ENCODE data around the gene KRT86. TPM values are rescaled to one million over a fixed set of nuclear protein-coding genes. Genes with fewer than 3 reads are reported as not detected.

KRT86 gene
- total and polyA plus RNA-seq, 2 donors (not counting 1 experiment from before 2014, with no cell fraction given), result 0.02 to 0.17 TPM

DNA sequence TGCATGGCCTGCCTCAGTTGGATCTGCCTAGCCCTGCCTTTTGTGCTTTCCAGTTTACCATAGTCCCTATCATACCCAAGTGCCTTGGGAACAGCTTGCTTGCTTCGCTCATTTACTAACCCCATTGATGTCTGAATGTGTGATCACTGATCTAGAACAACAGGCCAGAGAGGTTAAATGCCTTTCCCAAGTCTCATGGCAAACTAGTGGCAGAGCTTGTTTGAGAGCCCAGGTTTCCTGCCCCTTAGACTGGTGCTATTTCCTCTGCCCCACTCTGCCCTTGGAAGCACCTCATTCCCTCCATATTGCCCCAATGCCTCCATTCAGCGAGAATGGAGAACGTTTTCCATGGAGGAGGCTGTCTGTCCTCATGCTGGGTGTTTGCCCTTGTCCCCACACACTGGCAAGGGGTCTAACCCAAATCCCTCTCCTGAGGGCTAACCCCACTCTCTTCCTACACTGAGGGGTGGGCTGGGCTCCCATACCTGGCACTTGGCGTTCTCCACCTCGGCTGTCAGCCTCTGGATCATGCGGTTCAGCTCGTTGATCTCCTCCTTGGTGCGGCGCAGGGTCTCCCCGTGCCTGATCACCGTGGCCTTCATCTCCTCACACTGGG, 21.6 kb upstream of the KRT86 start:
- no peak for DNase-seq (ENCODE audit: low read depth in 2 of 2)
- no peak overlapping the region for H3K4me2 ChIP-seq (ENCODE audit: extremely low read depth, insufficient read depth, low read length)

DNA sequence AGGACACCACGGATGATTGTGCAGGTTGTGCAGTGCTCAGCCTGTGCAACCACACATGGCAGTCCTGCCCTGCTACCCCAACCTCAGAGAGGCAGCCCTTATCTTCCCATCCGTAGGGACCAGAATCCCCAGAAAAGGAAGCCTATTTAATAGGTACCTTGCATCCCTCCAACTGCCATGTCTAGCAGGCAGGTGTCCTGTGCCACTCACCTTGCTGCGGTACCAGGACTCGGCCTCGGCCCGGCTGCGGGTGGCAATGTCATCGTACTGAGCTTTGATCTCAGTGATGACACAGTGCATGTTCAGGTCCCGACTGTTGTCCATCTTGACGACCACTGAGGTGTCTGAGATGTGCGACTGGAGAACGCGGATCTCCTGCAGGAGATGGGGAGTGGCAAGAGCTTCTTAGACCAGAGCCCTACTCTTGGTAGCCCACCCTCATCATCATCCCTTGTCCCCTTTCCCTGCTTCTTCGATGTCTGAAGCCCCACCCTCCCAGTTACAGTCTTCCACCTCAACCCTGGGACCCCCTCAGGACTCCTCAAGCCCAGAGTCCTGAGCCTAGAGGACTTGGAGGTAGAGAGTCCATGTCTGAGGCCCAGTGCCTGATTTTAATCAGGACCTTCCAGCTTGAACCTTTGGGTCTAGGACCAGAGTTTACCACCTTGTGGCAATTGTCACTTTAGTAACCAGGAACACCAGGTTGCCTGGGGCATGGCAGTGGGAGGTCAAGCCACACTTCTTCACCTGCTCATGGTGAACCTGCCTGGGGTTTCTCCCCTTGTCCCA, 20.9 kb upstream of the KRT86 start:
- H3K4me2 ChIP-seq (ENCODE audit: extremely low read depth, insufficient read depth, low read length), result no peak overlapping the region
- DNase-seq (ENCODE audit: low read depth in 2 of 2), result no peak
- no peaks in the 10 kb centered on the region for H3K36me3 ChIP-seq (ENCODE audit: control insufficient read depth, insufficient read depth, low read length)
- no peaks in the 10 kb centered on the region for H4K20me1 ChIP-seq (ENCODE audit: control insufficient read depth, extremely low read depth, insufficient read depth, low read length)
- H3K9me3 ChIP-seq (ENCODE audit: control insufficient read depth, insufficient read depth, low read depth, low read length), result no peaks in the 10 kb centered on the region
- no peak overlapping the region for H3K4me3 ChIP-seq (replicated peaks in 1 of 4; ENCODE audit: control extremely low read depth in 1 of 4, insufficient read depth in 1 of 4, low read depth in 3 of 4, low read length in 4 of 4)
- TF ChIP-seq, protein P1, sequence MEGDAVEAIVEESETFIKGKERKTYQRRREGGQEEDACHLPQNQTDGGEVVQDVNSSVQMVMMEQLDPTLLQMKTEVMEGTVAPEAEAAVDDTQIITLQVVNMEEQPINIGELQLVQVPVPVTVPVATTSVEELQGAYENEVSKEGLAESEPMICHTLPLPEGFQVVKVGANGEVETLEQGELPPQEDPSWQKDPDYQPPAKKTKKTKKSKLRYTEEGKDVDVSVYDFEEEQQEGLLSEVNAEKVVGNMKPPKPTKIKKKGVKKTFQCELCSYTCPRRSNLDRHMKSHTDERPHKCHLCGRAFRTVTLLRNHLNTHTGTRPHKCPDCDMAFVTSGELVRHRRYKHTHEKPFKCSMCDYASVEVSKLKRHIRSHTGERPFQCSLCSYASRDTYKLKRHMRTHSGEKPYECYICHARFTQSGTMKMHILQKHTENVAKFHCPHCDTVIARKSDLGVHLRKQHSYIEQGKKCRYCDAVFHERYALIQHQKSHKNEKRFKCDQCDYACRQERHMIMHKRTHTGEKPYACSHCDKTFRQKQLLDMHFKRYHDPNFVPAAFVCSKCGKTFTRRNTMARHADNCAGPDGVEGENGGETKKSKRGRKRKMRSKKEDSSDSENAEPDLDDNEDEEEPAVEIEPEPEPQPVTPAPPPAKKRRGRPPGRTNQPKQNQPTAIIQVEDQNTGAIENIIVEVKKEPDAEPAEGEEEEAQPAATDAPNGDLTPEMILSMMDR (conservative IDR thresholded peaks at IDR 0.05 in 1 of 2, IDR thresholded peaks at IDR 0.05 in 1 of 2; ENCODE audit: low read depth in 1 of 2, low read length in 2 of 2), result no peak
- no peak for TF ChIP-seq EZH2 (IDR thresholded peaks at IDR 0.05; ENCODE audit: low read length, missing control alignments)
- H2AFZ ChIP-seq (ENCODE audit: low read length), result no peak overlapping the region
- H3K27me3 ChIP-seq (ENCODE audit: control insufficient read depth, insufficient read depth, low read length), result peaks cover 25% of the 10 kb centered on the region
- no peak overlapping the region for H3K27ac ChIP-seq (ENCODE audit: insufficient read depth, low read length)
- no peaks in the 10 kb centered on the region for H3K4me1 ChIP-seq (ENCODE audit: control insufficient read depth, extremely low read depth, insufficient read depth, low read length)
- no peaks in the 10 kb centered on the region for H3K79me2 ChIP-seq (ENCODE audit: control insufficient read depth, insufficient read depth, low read length)
- no peak overlapping the region for H3K9ac ChIP-seq (ENCODE audit: insufficient read depth, low read length)

More for the DNA sequence above, 21.6 kb upstream of the KRT86 start:
- Histone ChIP-seq H2AFZ (ENCODE audit: low read length) (no peak overlapping the region), H3K27ac (ENCODE audit: insufficient read depth, low read length) (no peak overlapping the region), H3K9ac (ENCODE audit: insufficient read depth, low read length) (no peak overlapping the region), H3K4me3 (replicated peaks in 1 of 4; ENCODE audit: control extremely low read depth in 1 of 4, insufficient read depth in 1 of 4, low read depth in 3 of 4, low read length in 4 of 4) (no peak overlapping the region), H3K4me1 (ENCODE audit: control insufficient read depth, extremely low read depth, insufficient read depth, low read length) (no peaks in the 10 kb centered on the region), H3K9me3 (ENCODE audit: control insufficient read depth, insufficient read depth, low read depth, low read length) (no peaks in the 10 kb centered on the region), H3K36me3 (ENCODE audit: control insufficient read depth, insufficient read depth, low read length) (no peaks in the 10 kb centered on the region), H4K20me1 (ENCODE audit: control insufficient read depth, extremely low read depth, insufficient read depth, low read length) (no peaks in the 10 kb centered on the region), H3K27me3 (ENCODE audit: control insufficient read depth, insufficient read depth, low read length) (peaks cover 21% of the 10 kb centered on the region), H3K79me2 (ENCODE audit: control insufficient read depth, insufficient read depth, low read length) (no peaks in the 10 kb centered on the region)
- TF ChIP-seq EZH2 (IDR thresholded peaks at IDR 0.05; ENCODE audit: low read length, missing control alignments), result no peak
- TF ChIP-seq, protein P1 (conservative IDR thresholded peaks at IDR 0.05 in 1 of 2, IDR thresholded peaks at IDR 0.05 in 1 of 2; ENCODE audit: low read depth in 1 of 2, low read length in 2 of 2), result no peak

DNA sequence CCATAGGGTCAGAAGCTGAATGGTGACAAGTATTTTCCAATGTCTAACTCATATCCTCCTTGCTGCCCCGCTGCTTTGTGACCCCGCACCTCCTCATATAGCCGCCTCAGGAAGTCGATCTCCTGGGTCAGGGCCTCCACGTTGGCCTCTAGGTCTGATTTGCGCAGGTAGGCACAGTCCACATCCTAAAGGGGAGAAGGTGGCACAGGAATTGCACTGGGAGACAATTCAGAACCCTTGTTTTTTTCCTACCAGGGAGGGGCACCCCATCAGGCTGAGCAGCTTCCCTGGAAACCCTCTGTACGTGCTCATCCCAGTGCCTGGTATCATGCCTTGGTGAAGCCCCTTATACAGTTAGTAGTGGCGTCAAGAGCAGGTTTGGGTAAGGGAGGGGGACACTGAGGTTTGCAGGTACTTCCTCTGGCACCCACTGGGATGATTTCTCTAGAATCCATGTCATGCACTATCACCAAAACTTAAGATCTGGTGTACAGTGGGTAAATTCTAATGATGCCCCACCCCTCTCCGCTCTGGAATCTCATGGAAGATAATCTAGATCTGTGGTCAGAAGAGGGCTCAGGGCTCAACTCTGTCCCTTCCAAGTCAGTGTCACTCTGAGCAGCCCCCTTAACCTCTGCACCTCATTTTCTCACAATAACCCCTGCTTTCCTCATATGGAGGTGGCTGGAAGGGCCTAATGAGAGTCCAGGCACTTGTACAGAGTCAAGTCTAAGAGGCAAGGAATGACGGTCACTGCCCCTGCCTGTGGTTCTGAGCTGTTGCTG, 20.1 kb upstream of the KRT86 start:
- Histone ChIP-seq H3K4me3 (replicated peaks in 1 of 4; ENCODE audit: control extremely low read depth in 1 of 4, insufficient read depth in 1 of 4, low read depth in 3 of 4, low read length in 4 of 4) (no peak overlapping the region), H3K9ac (ENCODE audit: insufficient read depth, low read length) (no peak overlapping the region), H3K4me2 (ENCODE audit: extremely low read depth, insufficient read depth, low read length) (no peak overlapping the region), H3K4me1 (ENCODE audit: control insufficient read depth, extremely low read depth, insufficient read depth, low read length) (no peaks in the 10 kb centered on the region), H3K9me3 (ENCODE audit: control insufficient read depth, insufficient read depth, low read depth, low read length) (no peaks in the 10 kb centered on the region), H4K20me1 (ENCODE audit: control insufficient read depth, extremely low read depth, insufficient read depth, low read length) (no peaks in the 10 kb centered on the region), H3K27me3 (ENCODE audit: control insufficient read depth, insufficient read depth, low read length) (peaks cover 28% of the 10 kb centered on the region), H2AFZ (ENCODE audit: low read length) (no peak overlapping the region), H3K27ac (ENCODE audit: insufficient read depth, low read length) (no peak overlapping the region), H3K36me3 (ENCODE audit: control insufficient read depth, insufficient read depth, low read length) (no peaks in the 10 kb centered on the region), H3K79me2 (ENCODE audit: control insufficient read depth, insufficient read depth, low read length) (no peaks in the 10 kb centered on the region)
- no peak for DNase-seq (ENCODE audit: low read depth in 2 of 2)
- TF ChIP-seq, protein P1 (conservative IDR thresholded peaks at IDR 0.05 in 1 of 2, IDR thresholded peaks at IDR 0.05 in 1 of 2; ENCODE audit: low read depth in 1 of 2, low read length in 2 of 2), result no peak
- TF ChIP-seq EZH2 (IDR thresholded peaks at IDR 0.05; ENCODE audit: low read length, missing control alignments), result no peak
